CD4-positive, alpha-beta T cell treated with Interleukin-10 for 1 hour (primary cell): ENCODE data around the gene BACH1.
"Not testable (repeated sequence)": the region's sequence is repeated elsewhere in the genome, so short reads cannot be mapped to it uniquely, and the experiment has no call there.

ENCODE experiments used
- DNase-seq: peaks from one replicate; pipeline ENCODE4 v3.0.0-alpha.2; 2020

Gene BACH1

GRCh38 chr21:29298348-29299045, at the start of gene BACH1:
Gene BACH1 (plus strand): TSS chr21:29298922. CDS start chr21:29321281, 22,359 bp downstream.
- peak; percentile 89 for DNase-seq

- DNase-seq, result not testable (repeated sequence)
These were observed 49.4 kb upstream of the BACH1 start for GRCh38 chr21:29249289-29249688.

DNA sequence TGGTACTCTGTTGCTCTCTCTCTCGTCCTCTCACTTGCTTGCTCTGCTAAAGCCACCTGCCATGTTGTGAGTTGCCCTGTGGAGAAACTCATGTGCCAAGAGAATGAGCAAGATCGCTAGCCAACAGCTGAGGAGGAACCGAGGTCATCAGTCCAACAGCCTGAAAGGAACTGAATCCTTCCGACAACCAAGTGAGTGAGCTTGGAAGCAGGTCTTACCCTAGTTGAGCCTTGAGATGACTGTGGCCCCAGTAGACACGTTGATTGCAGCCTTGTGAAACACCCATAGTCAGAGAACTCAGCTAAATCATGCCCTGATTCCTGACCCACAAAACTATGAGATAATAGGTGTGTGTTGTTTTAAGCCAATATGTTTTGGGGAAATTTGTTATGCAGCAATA, 48.1 kb upstream of the BACH1 start:
- no peak for DNase-seq

DNA sequence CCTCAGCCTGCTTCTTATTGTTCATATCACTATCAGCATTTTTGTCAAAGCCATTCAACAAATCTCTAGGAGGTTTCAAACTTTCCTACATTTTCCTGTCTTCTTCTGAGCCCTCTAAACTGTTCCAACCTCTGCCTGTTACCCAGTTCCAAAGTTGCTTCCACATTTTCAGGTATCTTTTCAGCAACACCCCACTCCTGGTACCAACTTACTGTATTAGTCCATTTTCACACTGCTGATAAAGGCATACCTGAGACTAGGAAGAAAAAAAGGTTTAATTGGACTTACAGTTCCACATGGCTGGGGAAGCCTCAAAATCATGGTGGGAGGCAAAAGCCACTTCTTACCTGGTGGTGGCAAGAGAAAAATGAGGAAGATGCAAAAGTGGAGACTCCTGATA, 44.9 kb upstream of the BACH1 start:
- DNase-seq, result not testable (repeated sequence)

- no peak for DNase-seq
These were observed 44.2 kb upstream of the BACH1 start for GRCh38 chr21:29254550-29254949.

GRCh38 chr21:29256126-29256910, 42.4 kb upstream of the BACH1 start:
- no peak for DNase-seq

DNA sequence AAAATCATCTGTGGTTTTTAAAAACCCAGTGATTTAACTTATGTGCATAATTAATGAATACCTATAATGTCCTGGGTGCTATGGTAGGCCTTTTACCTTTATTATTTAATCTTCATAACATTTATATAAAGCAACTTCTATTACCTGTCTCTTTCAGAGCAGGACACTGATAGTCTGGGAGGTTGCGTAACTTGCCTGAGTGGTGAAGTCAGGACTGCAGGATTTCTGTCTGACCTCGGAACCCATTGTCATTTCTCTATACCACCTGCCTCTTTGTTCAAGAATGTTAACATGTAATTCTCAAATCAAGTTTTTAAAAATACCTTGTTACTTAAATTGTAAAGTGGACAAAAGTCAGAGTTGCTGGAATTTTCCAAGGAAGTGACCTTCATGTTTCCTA, 41.0 kb upstream of the BACH1 start:
- DNase-seq, result no peak

DNA sequence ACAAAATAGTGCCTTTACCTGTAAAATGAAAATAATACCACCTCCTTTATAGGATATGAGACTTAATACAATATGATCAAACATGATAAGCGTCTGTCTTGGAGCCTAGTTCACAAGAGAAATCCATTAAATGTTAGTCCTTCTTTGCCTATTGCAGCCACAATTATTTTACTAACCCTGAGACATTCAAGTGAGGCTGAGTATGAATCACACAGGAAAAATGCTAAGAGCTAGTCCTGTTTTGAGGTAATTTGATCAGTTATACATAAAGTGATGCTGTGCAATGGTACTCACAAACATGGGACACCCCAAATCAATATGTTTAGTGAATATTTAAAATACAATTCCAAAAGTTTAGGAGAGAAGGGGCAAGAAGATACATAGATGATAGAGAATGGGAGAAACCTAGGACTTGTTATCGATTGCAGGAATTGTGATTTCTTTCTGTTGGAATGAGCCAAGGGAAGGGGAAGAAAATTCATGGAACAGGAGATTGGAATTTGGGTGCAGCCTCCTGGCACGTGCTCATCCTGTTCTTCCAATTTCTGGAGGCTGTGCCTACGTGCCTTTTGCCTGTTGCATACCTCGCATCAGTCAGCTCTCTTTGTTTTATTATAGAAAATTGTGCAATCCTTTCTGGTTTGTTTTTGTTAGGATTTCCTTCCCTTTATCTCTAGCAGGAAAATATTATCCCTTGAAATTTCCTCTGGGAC, 39.9 kb upstream of the BACH1 start:
- no peak for DNase-seq

DNA sequence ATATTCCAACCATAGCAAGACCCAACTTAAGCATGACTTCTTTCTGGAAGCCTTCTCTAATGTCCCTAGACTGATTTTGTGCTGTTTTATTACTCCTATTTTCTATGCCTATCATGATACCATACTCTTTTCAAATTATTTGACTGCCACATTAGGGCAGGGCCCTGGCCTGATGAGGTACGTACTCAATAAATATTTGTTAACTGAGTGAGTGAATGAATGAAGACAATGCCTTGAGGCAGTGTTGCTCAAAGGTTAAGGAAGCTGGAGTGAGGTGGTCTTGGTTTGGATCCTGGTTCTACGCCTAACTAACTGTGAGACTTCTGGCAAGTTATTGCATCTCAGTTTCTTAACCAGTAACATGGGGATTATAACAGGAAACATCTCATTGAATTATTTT, 38.3 kb upstream of the BACH1 start:
- no peak for DNase-seq

GRCh38 chr21:29261555-29262540, 36.9 kb upstream of the BACH1 start:
- no peak for DNase-seq

DNA sequence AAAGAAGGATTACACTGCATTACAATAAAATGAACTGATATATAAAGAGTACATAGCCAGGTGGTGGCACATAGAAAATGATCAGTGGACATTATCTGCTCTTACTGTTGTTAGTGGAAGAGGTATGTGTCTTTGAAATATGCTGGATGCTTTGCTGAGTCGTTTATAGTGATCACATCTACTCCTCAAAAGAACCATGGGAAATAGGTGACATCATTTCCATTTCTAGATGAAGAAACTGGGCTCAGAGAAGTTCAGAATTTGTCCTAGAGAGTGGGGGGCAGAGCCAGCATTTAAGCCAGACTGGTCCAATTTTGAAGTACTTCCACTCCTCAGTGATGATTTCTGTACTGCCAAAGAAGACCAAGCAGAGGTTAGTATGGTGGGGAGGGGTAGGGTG, 34.0 kb upstream of the BACH1 start:
- no peak for DNase-seq

DNA sequence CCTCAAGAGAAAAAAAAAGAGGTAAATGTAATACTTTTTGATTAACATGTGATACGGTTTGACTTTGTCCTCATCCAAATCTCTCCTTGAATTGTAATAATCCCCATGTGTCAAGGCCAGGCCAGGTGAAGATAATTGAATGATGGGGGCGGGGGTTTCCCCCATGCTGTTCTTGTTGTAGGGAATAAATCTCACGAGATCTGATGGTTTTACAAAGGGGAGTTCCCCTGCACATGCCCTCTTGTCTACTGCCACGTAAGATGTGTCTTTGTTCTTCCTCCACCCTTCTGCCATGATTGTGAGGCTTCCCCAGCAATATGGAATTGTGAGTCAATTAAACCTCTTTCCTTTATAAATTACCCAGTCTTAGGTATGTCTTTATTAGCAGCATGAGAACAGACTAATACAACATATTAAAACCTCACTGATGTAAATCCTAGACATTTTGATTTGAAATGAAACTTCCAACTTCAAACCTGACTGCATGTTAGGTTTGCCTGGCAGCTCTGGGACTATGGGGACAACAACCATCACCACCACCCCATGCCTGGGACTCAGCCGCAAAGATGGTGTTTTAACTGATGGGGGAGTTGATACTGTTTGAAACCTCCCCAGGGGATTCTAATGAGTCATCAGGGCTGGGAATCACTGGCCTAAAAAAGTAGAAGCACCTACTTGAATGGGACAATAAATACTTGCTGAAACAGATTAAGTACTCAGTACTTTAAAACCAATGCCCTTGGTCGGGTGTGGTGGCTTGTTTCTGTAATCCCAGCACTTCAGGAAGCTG, 32.8 kb upstream of the BACH1 start:
- DNase-seq, result no peak

GRCh38 chr21:29267666-29268065, 31.1 kb upstream of the BACH1 start:
- DNase-seq, result no peak

GRCh38 chr21:29271927-29272333, 26.8 kb upstream of the BACH1 start:
- no peak for DNase-seq

DNA sequence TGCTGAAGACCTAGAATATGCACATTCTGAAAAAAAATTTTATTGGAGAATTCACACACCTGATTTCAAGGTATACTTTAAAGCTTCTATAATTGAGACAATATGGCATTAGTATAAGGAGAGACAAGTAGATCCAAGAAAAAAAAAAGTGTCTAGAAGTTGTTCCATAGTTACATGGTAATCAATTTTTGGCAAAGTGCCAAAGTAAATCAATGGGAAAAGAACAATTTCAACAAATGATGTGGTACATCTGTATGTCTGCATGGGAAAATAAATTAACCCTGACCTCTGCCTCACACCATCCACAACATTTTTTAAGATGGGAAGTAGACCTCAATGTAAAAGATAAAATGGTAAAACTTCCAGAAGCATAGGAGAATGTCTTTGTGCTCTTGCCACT, 21.3 kb upstream of the BACH1 start:
- DNase-seq, result no peak

DNA sequence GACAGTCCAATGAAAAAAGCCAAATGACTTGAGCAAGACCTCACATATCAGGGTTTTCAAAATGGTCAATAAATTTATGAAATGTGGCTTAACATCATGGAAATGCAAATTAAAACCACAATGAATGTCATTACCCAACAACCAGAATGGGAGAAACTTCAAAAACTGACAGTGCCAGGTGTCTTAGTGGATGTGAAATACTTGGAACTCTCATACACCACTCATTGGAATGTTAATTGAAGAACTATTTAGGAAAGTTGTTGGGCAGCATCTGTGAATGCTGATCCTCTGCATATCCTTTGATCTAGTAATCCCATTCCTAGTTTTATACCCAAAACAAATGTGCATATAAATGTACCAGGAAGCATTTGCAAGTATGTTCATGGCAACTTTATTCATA, 19.2 kb upstream of the BACH1 start:
- no peak for DNase-seq

GRCh38 chr21:29281801-29282200, 16.9 kb upstream of the BACH1 start:
- not testable (repeated sequence) for DNase-seq

GRCh38 chr21:29287383-29287782, 11.3 kb upstream of the BACH1 start:
- DNase-seq, result no peak

DNA sequence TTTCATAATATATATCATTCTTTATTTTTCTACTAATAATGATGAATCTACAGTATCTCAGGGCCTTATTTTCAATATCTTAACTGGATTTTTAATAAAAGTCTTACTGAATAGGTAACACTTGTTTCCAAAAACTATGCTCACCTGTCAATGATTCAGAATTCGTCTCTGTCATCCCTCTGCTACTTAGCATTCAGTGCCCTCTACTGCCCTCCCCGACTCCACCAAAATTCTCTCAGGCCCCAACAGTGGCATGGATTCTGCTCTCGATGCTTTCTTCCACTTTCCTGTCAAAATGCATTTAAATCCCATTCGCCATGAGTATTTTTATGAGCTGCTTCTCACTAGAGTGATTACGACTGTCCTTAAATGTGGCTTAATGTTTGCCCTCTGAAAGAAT, 10.5 kb upstream of the BACH1 start:
- DNase-seq, result no peak

- DNase-seq, result no peak
These were observed 9.4 kb upstream of the BACH1 start for GRCh38 chr21:29289317-29289716.

DNA sequence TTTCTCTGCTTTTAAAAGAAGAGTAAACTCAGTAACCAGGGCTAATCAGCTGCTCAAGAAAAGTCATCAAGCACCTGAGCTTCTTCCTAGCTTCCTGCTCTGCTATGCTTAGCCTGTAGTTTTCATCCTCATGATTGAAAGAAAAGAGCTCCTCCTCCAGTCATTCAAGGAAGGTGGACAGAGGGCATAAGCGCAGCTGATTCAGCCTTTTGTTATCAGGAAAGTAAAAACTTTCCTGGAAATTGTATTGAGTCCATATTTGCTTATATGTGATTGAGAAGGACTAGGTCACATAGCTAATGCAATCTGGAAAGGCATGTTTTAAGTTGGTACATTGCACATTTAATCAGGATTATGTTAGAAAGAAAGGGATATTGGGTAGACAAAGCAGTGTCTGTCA, 8.5 kb upstream of the BACH1 start:
- no peak for DNase-seq

DNA sequence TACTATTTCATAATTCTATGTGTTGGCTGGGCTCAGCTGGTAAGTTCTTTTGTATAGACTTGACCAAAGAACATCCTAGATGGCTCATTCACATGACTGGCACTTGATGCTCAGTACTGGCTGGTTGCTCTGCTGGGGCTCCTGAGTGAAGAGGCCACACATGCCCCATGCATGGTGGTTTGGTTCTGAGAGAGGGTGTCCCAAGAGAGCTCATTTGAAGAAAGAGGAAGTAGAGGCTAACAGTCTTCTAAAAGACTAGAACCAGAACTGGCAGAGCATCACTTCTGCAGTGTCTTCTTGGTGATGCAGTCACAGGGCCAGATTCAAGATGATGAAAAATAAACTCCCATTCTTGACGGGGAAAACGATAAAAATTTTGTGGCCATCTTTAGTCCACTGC, 5.2 kb upstream of the BACH1 start:
- no peak for DNase-seq
